MCF 10A (cell line): ENCODE measurements around the gene PRKG1. TPM values are rescaled to one million over a fixed set of nuclear protein-coding genes. Genes with fewer than 3 reads are reported as not detected.

Experiments
- BruUV-seq: library from RNA; stranded (reverse); fragments of 400-500 nt; replicated peaks from 2 replicates; lab custom pipeline; 2021; lab: Mats Ljungman, UMichigan
- CTCF ChIA-PET: fragments of 300-600 bp; sonication (Branson Sonifier 250); formaldehyde crosslinking; extraction: SDS; loops from one replicate; lab custom pipeline; 2021; ENCODE audit warnings: antibody characterized with exemption, inconsistent platforms; lab: Yijun Ruan, JAX
- POLR2A ChIA-PET: fragments of 300-600, 350-650 bp; sonication (Branson Sonifier 250); formaldehyde crosslinking; extraction: SDS; loops from one replicate; lab custom pipeline; 2020; ENCODE audit warnings: antibody characterized with exemption, inconsistent platforms; lab: Yijun Ruan, JAX
- DNase-seq: peaks from one replicate; pipeline ENCODE4 v3.0.0-alpha.2; 2018; ENCODE audit not compliant: unreplicated experiment
- H3K27ac Mint-ChIP-seq: one replicate; pipeline ENCODE4 v1.8.0; 2022; ENCODE audit warnings: mild to moderate bottlenecking, low read depth, mixed read lengths; ENCODE audit not compliant: unreplicated experiment
- H3K27me3 Mint-ChIP-seq: one replicate; pipeline ENCODE4 v1.8.0; 2022; ENCODE audit warnings: mixed read lengths; ENCODE audit not compliant: insufficient read depth, unreplicated experiment
- H3K36me3 Mint-ChIP-seq: one replicate; pipeline ENCODE4 v1.8.0; 2022; ENCODE audit warnings: mild to moderate bottlenecking, moderate library complexity, mixed read lengths; ENCODE audit not compliant: insufficient read depth, unreplicated experiment
- H3K4me1 Mint-ChIP-seq: one replicate; pipeline ENCODE4 v1.8.0; 2022; ENCODE audit warnings: mixed read lengths; ENCODE audit not compliant: insufficient read depth, unreplicated experiment
- H3K4me3 Mint-ChIP-seq: one replicate; pipeline ENCODE4 v1.8.0; 2022; ENCODE audit warnings: mild to moderate bottlenecking, moderate library complexity, mixed read lengths; ENCODE audit not compliant: unreplicated experiment
- H3K9me3 Mint-ChIP-seq: one replicate; pipeline ENCODE4 v1.8.0; 2022; ENCODE audit warnings: mixed read lengths; ENCODE audit not compliant: unreplicated experiment
- intact Hi-C: fragments of 100-400 bp; cut with micrococcal nuclease; formaldehyde crosslinking; loops from 2 replicates; pipeline ENCODE4 v1.14.1; 2022
- total RNA-seq: library from RNA; stranded (reverse); gene quantifications from 2 replicates; pipeline ENCODE4 v1.2.3, GENCODE V29; 2022
- TF ChIP-seq, protein P1 (sequence below): fragments of 200-600 bp; IDR thresholded peaks from one replicate; pipeline ENCODE4 v1.8.0; 2022; ENCODE audit warnings: antibody characterized with exemption, mild to moderate bottlenecking; ENCODE audit not compliant: unreplicated experiment

Gene PRKG1
- total RNA-seq, 1 experiment from 2014 or later: 0.09 TPM

DNA sequence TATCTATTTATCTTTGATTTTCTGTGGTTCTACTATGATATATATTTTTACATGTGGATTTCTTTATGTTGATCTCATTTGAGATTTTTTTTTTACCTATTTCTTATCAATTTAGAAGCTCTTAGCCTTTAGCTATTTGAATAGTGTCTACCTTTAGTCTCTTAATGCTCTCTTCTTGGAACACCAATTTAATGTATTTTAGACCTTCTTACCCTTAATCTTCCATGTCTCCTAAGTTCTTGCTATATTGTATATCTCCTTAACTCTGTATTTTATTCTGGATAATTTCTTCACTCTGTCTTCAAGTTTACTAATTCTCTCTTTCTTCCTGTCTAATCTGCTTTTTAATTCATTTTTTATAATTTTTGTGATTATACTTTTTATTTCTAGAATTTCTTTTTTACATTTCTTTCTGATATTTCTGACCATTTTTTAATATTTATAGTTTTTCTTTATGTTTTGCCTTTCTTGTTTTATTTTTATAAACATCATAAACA is 597.8 kb downstream of the PRKG1 start:
- ChIA-PET CTCF (no interaction called here), POLR2A (no interaction called here)
- no peak overlapping the region for H3K27ac Mint-ChIP-seq
- intact Hi-C loops: no loop called here
- H3K9me3 Mint-ChIP-seq: peaks cover 15% of the 10 kb centered on the region
- peaks cover 13% of the 10 kb centered on the region for H3K27me3 Mint-ChIP-seq
- H3K4me3 Mint-ChIP-seq: no peak overlapping the region
- H3K4me1 Mint-ChIP-seq: no peaks in the 10 kb centered on the region
- BruUV-seq: no TSS peak
- TF ChIP-seq, protein P1, sequence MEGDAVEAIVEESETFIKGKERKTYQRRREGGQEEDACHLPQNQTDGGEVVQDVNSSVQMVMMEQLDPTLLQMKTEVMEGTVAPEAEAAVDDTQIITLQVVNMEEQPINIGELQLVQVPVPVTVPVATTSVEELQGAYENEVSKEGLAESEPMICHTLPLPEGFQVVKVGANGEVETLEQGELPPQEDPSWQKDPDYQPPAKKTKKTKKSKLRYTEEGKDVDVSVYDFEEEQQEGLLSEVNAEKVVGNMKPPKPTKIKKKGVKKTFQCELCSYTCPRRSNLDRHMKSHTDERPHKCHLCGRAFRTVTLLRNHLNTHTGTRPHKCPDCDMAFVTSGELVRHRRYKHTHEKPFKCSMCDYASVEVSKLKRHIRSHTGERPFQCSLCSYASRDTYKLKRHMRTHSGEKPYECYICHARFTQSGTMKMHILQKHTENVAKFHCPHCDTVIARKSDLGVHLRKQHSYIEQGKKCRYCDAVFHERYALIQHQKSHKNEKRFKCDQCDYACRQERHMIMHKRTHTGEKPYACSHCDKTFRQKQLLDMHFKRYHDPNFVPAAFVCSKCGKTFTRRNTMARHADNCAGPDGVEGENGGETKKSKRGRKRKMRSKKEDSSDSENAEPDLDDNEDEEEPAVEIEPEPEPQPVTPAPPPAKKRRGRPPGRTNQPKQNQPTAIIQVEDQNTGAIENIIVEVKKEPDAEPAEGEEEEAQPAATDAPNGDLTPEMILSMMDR: no peak
- no peaks in the 10 kb centered on the region for H3K36me3 Mint-ChIP-seq
- DNase-seq: no peak

GRCh38 chr10:51675088-51675487 is 600.8 kb downstream of the PRKG1 start:
- BruUV-seq: no TSS peak

GRCh38 chr10:51679841-51680240 is 605.6 kb downstream of the PRKG1 start:
- Mint-ChIP-seq H3K27me3 (peaks cover 39% of the 10 kb centered on the region), H3K36me3 (no peaks in the 10 kb centered on the region), H3K4me1 (no peaks in the 10 kb centered on the region), H3K4me3 (no peak overlapping the region), H3K9me3 (no peaks in the 10 kb centered on the region), H3K27ac (no peak overlapping the region)
- ChIA-PET POLR2A (no interaction called here), CTCF (no interaction called here)
- no peak for DNase-seq
- BruUV-seq: no TSS peak
- intact Hi-C loops: no loop called here
- TF ChIP-seq, protein P1: no peak

More at GRCh38 chr10:51675088-51675487, 600.8 kb downstream of the PRKG1 start:
- DNase-seq: no peak
- intact Hi-C loops: no loop called here
- CTCF ChIA-PET: no interaction called here
- Mint-ChIP-seq H3K4me1 (no peaks in the 10 kb centered on the region), H3K9me3 (peaks cover 15% of the 10 kb centered on the region), H3K27ac (no peak overlapping the region), H3K36me3 (no peaks in the 10 kb centered on the region), H3K4me3 (no peak overlapping the region), H3K27me3 (peaks cover 42% of the 10 kb centered on the region)
- TF ChIP-seq, protein P1: no peak
- POLR2A ChIA-PET: no interaction called here

DNA sequence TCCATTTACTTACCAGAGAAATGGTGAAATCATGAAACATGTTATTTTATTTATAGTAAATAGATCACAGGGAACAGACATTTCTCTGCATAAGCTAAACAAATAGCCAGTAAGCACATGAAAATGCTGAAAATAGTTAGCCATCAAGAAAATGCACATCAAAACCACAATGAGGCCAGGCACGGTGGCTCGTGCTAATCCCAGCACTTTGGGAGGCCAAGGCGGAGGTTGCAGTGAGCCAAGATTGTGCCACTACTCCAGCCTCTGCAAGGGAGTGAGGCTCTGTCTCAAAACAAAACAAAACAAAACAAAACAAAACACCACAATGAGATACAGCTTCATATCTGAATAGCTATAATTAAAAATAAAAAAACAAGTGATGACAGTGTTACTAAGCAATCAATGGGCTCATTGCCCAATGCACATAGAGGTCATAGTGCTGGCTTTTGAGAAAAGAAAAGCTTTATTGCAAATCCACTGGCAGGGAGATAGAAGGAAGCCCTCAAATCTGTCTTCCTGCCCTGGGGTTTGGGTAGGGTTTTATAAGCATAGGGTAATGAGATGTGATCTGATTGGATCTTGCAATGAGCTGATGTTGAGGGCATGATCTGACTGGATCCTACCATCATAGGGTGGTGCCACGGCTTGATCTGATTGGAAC is 608.9 kb downstream of the PRKG1 start:
- POLR2A ChIA-PET: no interaction called here
- no peak for DNase-seq

More for the DNA sequence above, 608.9 kb downstream of the PRKG1 start:
- TF ChIP-seq, protein P1: no peak
- no peaks in the 10 kb centered on the region for H3K36me3 Mint-ChIP-seq
- H3K27me3 Mint-ChIP-seq: peaks cover 26% of the 10 kb centered on the region
- no peak overlapping the region for H3K4me3 Mint-ChIP-seq
- H3K4me1 Mint-ChIP-seq: peaks cover 7% of the 10 kb centered on the region
- CTCF ChIA-PET: interaction anchor here (1.0 to 1.5 kb wide), 3 partner anchors 16 to 45 kb away, joined by 3 to 4 read pairs (median 3); partner anchors contain the start of gene CSTF2T
- H3K27ac Mint-ChIP-seq: no peak overlapping the region
- BruUV-seq: no TSS peak
- intact Hi-C loops: no loop called here
- H3K9me3 Mint-ChIP-seq: no peaks in the 10 kb centered on the region
